Measurements from ENCODE around the gene WDFY1. TPM values are rescaled to one million over a fixed set of nuclear protein-coding genes. Genes with fewer than 3 reads are reported as not detected.

Gene WDFY1
- total and polyA plus RNA-seq, 3 experiments from 2014 or later: 16.0 to 28.5 (median 18.1) TPM

- Mint-ChIP-seq H3K36me3 (peaks cover 0 to 5% (median 0%) of the 10 kb centered on the region in 3 donors), H3K9me3 (no peaks in the 10 kb centered on the region), H3K4me3 (no peak overlapping the region), H3K27me3 (no peaks in the 10 kb centered on the region), H3K4me1 (peaks cover 56 to 89% (median 77%) of the 10 kb centered on the region in 3 donors), H3K27ac (peak overlapping the region in 2 of 8 donors; percentile 23 to 66)
- H3K4me1 ChIP-seq (ENCODE audit: insufficient read depth, low read length): peaks cover 29% of the 10 kb centered on the region
- no peak for DNase-seq
- H3K36me3 ChIP-seq (ENCODE audit: insufficient read depth, low read length): no peaks in the 10 kb centered on the region
- H3K4me3 ChIP-seq (ENCODE audit: low read length): no peak overlapping the region
- ChIA-PET CTCF (interaction anchor here (1.8 kb wide), 1 partner anchor 36 kb away, joined by 4 read pairs; no protein-coding TSS in a partner anchor), POLR2A (no interaction called here)
- H3K27ac ChIP-seq (ENCODE audit: low read depth, low read length): no peak overlapping the region
- H3K27me3 ChIP-seq (ENCODE audit: insufficient read depth, low read length, poor library complexity, severe bottlenecking): no peaks in the 10 kb centered on the region
- no peaks in the 10 kb centered on the region for H3K9me3 ChIP-seq (ENCODE audit: low read length)
Observed at GRCh38 chr2:223934870-223935269, 10.3 kb downstream of the WDFY1 start.

- H3K27me3 ChIP-seq (ENCODE audit: insufficient read depth, low read length, poor library complexity, severe bottlenecking): no peaks in the 10 kb centered on the region
- Mint-ChIP-seq H3K27me3 (no peaks in the 10 kb centered on the region), H3K4me1 (peaks cover 59 to 87% (median 79%) of the 10 kb centered on the region in 3 donors), H3K27ac (peak overlapping the region in 4 of 8 donors; percentile 22 to 66 (median 35)), H3K9me3 (no peaks in the 10 kb centered on the region), H3K36me3 (no peaks in the 10 kb centered on the region), H3K4me3 (no peak overlapping the region)
- no peaks in the 10 kb centered on the region for H3K36me3 ChIP-seq (ENCODE audit: insufficient read depth, low read length)
- peaks cover 35% of the 10 kb centered on the region for H3K4me1 ChIP-seq (ENCODE audit: insufficient read depth, low read length)
- ChIA-PET CTCF (interaction anchor here (1.4 kb wide), 1 partner anchor 21 kb away, joined by 3 read pairs; no protein-coding TSS in a partner anchor), POLR2A (no interaction called here)
- DNase-seq: no peak
- H3K9me3 ChIP-seq (ENCODE audit: low read length): no peaks in the 10 kb centered on the region
- no peak overlapping the region for H3K4me3 ChIP-seq (ENCODE audit: low read length)
- no peak overlapping the region for H3K27ac ChIP-seq (ENCODE audit: low read depth, low read length)
Observed at GRCh38 chr2:223932816-223933800, 12.0 kb downstream of the WDFY1 start.

GRCh38 chr2:223930103-223930976 lies 14.8 kb downstream of the WDFY1 start:
- CTCF ChIA-PET: interaction anchor here (1.4 kb wide), 1 partner anchor 31 kb away, joined by 4 read pairs; no protein-coding TSS in a partner anchor
- Mint-ChIP-seq H3K27ac (peak overlapping the region; percentile 11 to 89 (median 82)), H3K4me1 (peaks cover 53 to 82% (median 68%) of the 10 kb centered on the region in 3 donors), H3K9me3 (no peaks in the 10 kb centered on the region), H3K27me3 (no peaks in the 10 kb centered on the region), H3K36me3 (peaks cover 0 to 8% (median 3%) of the 10 kb centered on the region in 3 donors), H3K4me3 (peak overlapping the region in 6 of 7 donors; percentile 57 to 74 (median 64))
- H3K4me3 ChIP-seq (ENCODE audit: low read length): no peak overlapping the region
- POLR2A ChIA-PET: interaction anchor here (1.1 kb wide), 1 partner anchor 11 kb away, joined by 3 read pairs; no protein-coding TSS in a partner anchor
- peaks cover 27% of the 10 kb centered on the region for H3K4me1 ChIP-seq (ENCODE audit: insufficient read depth, low read length)
- no peak for DNase-seq
- no peak overlapping the region for H3K27ac ChIP-seq (ENCODE audit: low read depth, low read length)
- H3K36me3 ChIP-seq (ENCODE audit: insufficient read depth, low read length): no peaks in the 10 kb centered on the region
- no peaks in the 10 kb centered on the region for H3K27me3 ChIP-seq (ENCODE audit: insufficient read depth, low read length, poor library complexity, severe bottlenecking)
- H3K9me3 ChIP-seq (ENCODE audit: low read length): no peaks in the 10 kb centered on the region

- peaks cover 0 to 8% (median 3%) of the 10 kb centered on the region in 3 donors for H3K36me3 Mint-ChIP-seq
- H3K4me3 Mint-ChIP-seq: peak overlapping the region; percentile 48 to 74 (median 63)
- peak overlapping the region; percentile 16 to 89 (median 82) for H3K27ac Mint-ChIP-seq
- POLR2A ChIA-PET: interaction anchor here (1.1 kb wide), 1 partner anchor 12 kb away, joined by 3 read pairs; no protein-coding TSS in a partner anchor
- H3K27me3 Mint-ChIP-seq: no peaks in the 10 kb centered on the region
- Histone ChIP-seq H3K27me3 (ENCODE audit: insufficient read depth, low read length, poor library complexity, severe bottlenecking) (no peaks in the 10 kb centered on the region), H3K4me3 (ENCODE audit: low read length) (no peak overlapping the region), H3K27ac (ENCODE audit: low read depth, low read length) (no peak overlapping the region), H3K9me3 (ENCODE audit: low read length) (no peaks in the 10 kb centered on the region), H3K36me3 (ENCODE audit: insufficient read depth, low read length) (no peaks in the 10 kb centered on the region), H3K4me1 (ENCODE audit: insufficient read depth, low read length) (peaks cover 22% of the 10 kb centered on the region)
- H3K9me3 Mint-ChIP-seq: no peaks in the 10 kb centered on the region
- peak in 4 of 5 donors; percentile 8 to 63 (median 51) for DNase-seq
- CTCF ChIA-PET: interaction anchor here (1.4 kb wide), 1 partner anchor 32 kb away, joined by 4 read pairs; no protein-coding TSS in a partner anchor
- peaks cover 49 to 81% (median 61%) of the 10 kb centered on the region in 3 donors for H3K4me1 Mint-ChIP-seq
Observed at GRCh38 chr2:223929571-223930102, 15.5 kb downstream of the WDFY1 start.

- Mint-ChIP-seq H3K27me3 (no peaks in the 10 kb centered on the region), H3K9me3 (no peaks in the 10 kb centered on the region), H3K36me3 (peaks cover 0 to 8% (median 4%) of the 10 kb centered on the region in 3 donors), H3K4me1 (peaks cover 45 to 78% (median 58%) of the 10 kb centered on the region in 3 donors), H3K27ac (peak overlapping the region in 5 of 8 donors; percentile 37 to 88 (median 53)), H3K4me3 (peak overlapping the region in 3 of 7 donors; percentile 19 to 57 (median 38))
- Histone ChIP-seq H3K36me3 (ENCODE audit: insufficient read depth, low read length) (no peaks in the 10 kb centered on the region), H3K27me3 (ENCODE audit: insufficient read depth, low read length, poor library complexity, severe bottlenecking) (no peaks in the 10 kb centered on the region), H3K27ac (ENCODE audit: low read depth, low read length) (no peak overlapping the region), H3K9me3 (ENCODE audit: low read length) (no peaks in the 10 kb centered on the region), H3K4me3 (ENCODE audit: low read length) (no peak overlapping the region), H3K4me1 (ENCODE audit: insufficient read depth, low read length) (peaks cover 22% of the 10 kb centered on the region)
- ChIA-PET CTCF (no interaction called here), POLR2A (no interaction called here)
- no peak for DNase-seq
Observed at GRCh38 chr2:223928113-223929006, 16.8 kb downstream of the WDFY1 start.

GRCh38 chr2:223925106-223925505 lies 20.0 kb downstream of the WDFY1 start:
- H3K4me1 Mint-ChIP-seq: peaks cover 39 to 82% (median 53%) of the 10 kb centered on the region in 3 donors

GRCh38 chr2:223923976-223924375 lies 21.2 kb downstream of the WDFY1 start:
- H3K4me1 Mint-ChIP-seq: peaks cover 28 to 79% (median 43%) of the 10 kb centered on the region in 3 donors
- Histone ChIP-seq H3K27me3 (ENCODE audit: insufficient read depth, low read length, poor library complexity, severe bottlenecking) (no peaks in the 10 kb centered on the region), H3K4me1 (ENCODE audit: insufficient read depth, low read length) (peaks cover 4% of the 10 kb centered on the region), H3K27ac (ENCODE audit: low read depth, low read length) (no peak overlapping the region), H3K36me3 (ENCODE audit: insufficient read depth, low read length) (no peaks in the 10 kb centered on the region), H3K9me3 (ENCODE audit: low read length) (no peaks in the 10 kb centered on the region), H3K4me3 (ENCODE audit: low read length) (no peak overlapping the region)
- H3K27me3 Mint-ChIP-seq: no peaks in the 10 kb centered on the region
- H3K36me3 Mint-ChIP-seq: peaks cover 5 to 14% (median 8%) of the 10 kb centered on the region in 3 donors
- ChIA-PET POLR2A (no interaction called here), CTCF (no interaction called here)
- H3K4me3 Mint-ChIP-seq: no peak overlapping the region
- no peaks in the 10 kb centered on the region for H3K9me3 Mint-ChIP-seq
- no peak for DNase-seq
- H3K27ac Mint-ChIP-seq: no peak overlapping the region

More at GRCh38 chr2:223925106-223925505, 20.0 kb downstream of the WDFY1 start:
- Mint-ChIP-seq H3K9me3 (no peaks in the 10 kb centered on the region), H3K27me3 (no peaks in the 10 kb centered on the region), H3K4me3 (no peak overlapping the region), H3K27ac (no peak overlapping the region), H3K36me3 (peaks cover 5 to 14% (median 8%) of the 10 kb centered on the region in 3 donors)
- no peak for DNase-seq
- Histone ChIP-seq H3K27me3 (ENCODE audit: insufficient read depth, low read length, poor library complexity, severe bottlenecking) (no peaks in the 10 kb centered on the region), H3K4me1 (ENCODE audit: insufficient read depth, low read length) (peaks cover 14% of the 10 kb centered on the region), H3K36me3 (ENCODE audit: insufficient read depth, low read length) (no peaks in the 10 kb centered on the region), H3K4me3 (ENCODE audit: low read length) (no peak overlapping the region), H3K9me3 (ENCODE audit: low read length) (no peaks in the 10 kb centered on the region), H3K27ac (ENCODE audit: low read depth, low read length) (no peak overlapping the region)
- ChIA-PET CTCF (no interaction called here), POLR2A (no interaction called here)
